Central memory CD8-positive, alpha-beta T cell (primary cell): ENCODE results near the gene SLC6A3.
"Not testable (repeated sequence)": the region's sequence is repeated elsewhere in the genome, so short reads cannot be mapped to it uniquely, and the experiment has no call there.

Source experiments
- ATAC-seq: fragments of 150-1000 bp; cut with Tn5 transposase; replicated peaks from 2 replicates; pipeline ENCODE4 v1.10.0; 2022; ENCODE audit warnings: mild to moderate bottlenecking, moderate FRiP score, moderate number of reproducible peaks; ENCODE audit not compliant: poor library complexity, severe bottlenecking; ENCODE audit errors: extremely low read depth
- DNase-seq, 2 donors: peaks; one replicate each; pipeline ENCODE4 v3.0.0; 2021; ENCODE audit warnings: low spot score in 2 of 2
- H3K27ac Mint-ChIP-seq: one replicate; pipeline ENCODE4 v1.8.0; 2022; ENCODE audit warnings: low read depth, mild to moderate bottlenecking, moderate library complexity, mixed read lengths
- H3K27me3 Mint-ChIP-seq: one replicate; pipeline ENCODE4 v1.8.0; 2022; ENCODE audit warnings: mixed read lengths
- H3K36me3 Mint-ChIP-seq: one replicate; pipeline ENCODE4 v1.8.0; 2022; ENCODE audit warnings: mild to moderate bottlenecking, moderate library complexity, mixed read lengths; ENCODE audit not compliant: insufficient read depth
- H3K4me1 Mint-ChIP-seq: one replicate; pipeline ENCODE4 v1.8.0; 2022; ENCODE audit warnings: mixed read lengths
- H3K4me3 Mint-ChIP-seq: one replicate; pipeline ENCODE4 v1.8.0; 2022; ENCODE audit warnings: mild to moderate bottlenecking, moderate library complexity, mixed read lengths
- H3K9me3 Mint-ChIP-seq: one replicate; pipeline ENCODE4 v1.8.0; 2022; ENCODE audit warnings: mixed read lengths

SLC6A3 gene

DNA sequence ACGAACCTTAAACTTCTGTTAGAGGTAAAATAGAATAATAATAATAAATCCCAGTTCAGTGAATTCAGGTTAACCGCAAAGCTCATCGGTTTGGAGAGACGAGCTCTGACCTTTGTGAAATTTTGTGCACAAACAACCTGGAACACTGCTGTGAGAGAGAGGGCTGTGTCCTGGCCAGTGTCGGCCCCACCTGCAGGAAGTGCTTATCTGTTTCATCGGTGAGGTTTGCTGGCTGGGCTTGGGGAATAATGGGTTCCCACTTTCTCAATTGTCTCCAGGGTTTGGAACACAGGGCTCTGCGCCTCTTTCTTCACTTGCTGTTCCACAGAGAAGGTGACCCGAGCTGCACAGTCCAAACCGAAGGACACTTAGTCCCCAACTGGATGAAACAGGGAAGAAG, 81.0 kb downstream of the SLC6A3 start:
- Mint-ChIP-seq H3K27ac (no peak overlapping the region), H3K36me3 (no peaks in the 10 kb centered on the region), H3K9me3 (no peaks in the 10 kb centered on the region), H3K4me1 (no peaks in the 10 kb centered on the region), H3K4me3 (no peak overlapping the region), H3K27me3 (peaks cover 48% of the 10 kb centered on the region)
- DNase-seq (no peak), ATAC-seq (no peak)

DNA sequence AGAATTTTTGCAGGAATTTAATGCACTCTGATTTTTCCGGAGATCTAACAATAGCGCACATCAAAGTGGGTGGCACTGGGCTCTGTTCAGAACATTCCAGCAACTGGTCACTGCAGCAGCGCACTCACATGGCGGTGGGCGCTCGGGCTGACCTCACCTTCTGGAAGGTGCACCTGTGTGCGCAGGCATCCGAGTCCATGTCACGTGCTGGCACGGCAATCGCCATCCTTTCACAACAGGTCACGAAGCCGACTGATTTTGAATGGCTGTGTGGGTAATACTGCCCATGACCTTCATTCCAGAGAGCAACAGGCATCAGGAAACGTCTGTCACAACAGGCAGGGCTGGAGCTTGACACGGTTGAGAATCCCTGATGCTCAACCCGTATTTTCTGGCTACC, 81.7 kb downstream of the SLC6A3 start:
- Mint-ChIP-seq H3K27me3 (peaks cover 50% of the 10 kb centered on the region), H3K36me3 (no peaks in the 10 kb centered on the region), H3K27ac (no peak overlapping the region), H3K4me3 (no peak overlapping the region), H3K4me1 (no peaks in the 10 kb centered on the region), H3K9me3 (no peaks in the 10 kb centered on the region)
- DNase-seq (no peak), ATAC-seq (no peak)

GRCh38 chr5:1363160-1363559, 82.1 kb downstream of the SLC6A3 start:
- ATAC-seq (no peak), DNase-seq (no peak)
- H3K9me3 Mint-ChIP-seq = no peaks in the 10 kb centered on the region
- H3K4me3 Mint-ChIP-seq = no peak overlapping the region
- no peaks in the 10 kb centered on the region for H3K4me1 Mint-ChIP-seq
- H3K36me3 Mint-ChIP-seq = no peaks in the 10 kb centered on the region
- H3K27me3 Mint-ChIP-seq = peaks cover 54% of the 10 kb centered on the region
- no peak overlapping the region for H3K27ac Mint-ChIP-seq

DNA sequence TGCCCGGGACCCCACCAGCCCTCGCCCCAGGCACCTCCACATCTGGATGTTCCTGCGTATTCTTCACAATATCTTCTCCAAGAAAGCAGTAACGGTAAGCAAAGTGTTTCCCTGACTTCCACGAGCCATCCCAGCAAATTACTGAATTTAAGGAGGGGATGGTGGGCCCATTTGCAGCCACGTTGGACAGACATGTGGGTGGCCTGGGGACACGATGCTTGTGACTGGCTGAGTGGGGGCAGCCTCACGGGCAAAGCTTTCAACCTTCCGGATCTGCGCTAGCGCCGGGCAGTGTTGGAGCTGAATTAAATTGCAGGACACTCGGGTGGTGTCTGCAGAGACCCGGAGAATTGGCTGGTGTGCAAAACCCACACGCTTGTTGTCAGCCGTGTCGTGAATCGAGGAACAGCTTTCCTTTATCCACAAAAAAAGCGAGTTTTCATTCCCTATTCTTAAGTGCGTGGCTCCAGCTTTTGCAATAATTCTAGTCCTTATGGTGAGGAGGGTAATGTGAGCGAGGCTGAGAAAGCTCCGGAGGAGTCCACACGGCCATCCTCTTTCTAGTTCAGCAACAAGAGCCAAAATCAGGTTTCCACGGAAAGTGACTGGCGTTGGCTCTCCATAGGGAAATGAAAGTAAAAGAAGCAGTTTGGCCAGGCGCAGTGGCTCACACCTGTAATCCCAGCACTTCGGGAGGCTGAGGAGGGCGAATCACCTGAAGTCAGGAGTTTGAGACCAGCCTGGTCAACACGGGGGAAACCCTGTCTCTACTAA, 82.8 kb downstream of the SLC6A3 start:
- no peaks in the 10 kb centered on the region for H3K36me3 Mint-ChIP-seq
- H3K27me3 Mint-ChIP-seq = peaks cover 59% of the 10 kb centered on the region
- H3K4me1 Mint-ChIP-seq = no peaks in the 10 kb centered on the region
- H3K4me3 Mint-ChIP-seq = no peak overlapping the region
- ATAC-seq = no peak
- no peak for DNase-seq
- H3K9me3 Mint-ChIP-seq = no peaks in the 10 kb centered on the region
- no peak overlapping the region for H3K27ac Mint-ChIP-seq

GRCh38 chr5:1360861-1361260, 84.4 kb downstream of the SLC6A3 start:
- Mint-ChIP-seq H3K27ac (no peak overlapping the region), H3K36me3 (no peaks in the 10 kb centered on the region), H3K27me3 (peaks cover 56% of the 10 kb centered on the region), H3K4me3 (no peak overlapping the region), H3K9me3 (no peaks in the 10 kb centered on the region), H3K4me1 (no peaks in the 10 kb centered on the region)
- no peak for ATAC-seq
- DNase-seq = no peak

DNA sequence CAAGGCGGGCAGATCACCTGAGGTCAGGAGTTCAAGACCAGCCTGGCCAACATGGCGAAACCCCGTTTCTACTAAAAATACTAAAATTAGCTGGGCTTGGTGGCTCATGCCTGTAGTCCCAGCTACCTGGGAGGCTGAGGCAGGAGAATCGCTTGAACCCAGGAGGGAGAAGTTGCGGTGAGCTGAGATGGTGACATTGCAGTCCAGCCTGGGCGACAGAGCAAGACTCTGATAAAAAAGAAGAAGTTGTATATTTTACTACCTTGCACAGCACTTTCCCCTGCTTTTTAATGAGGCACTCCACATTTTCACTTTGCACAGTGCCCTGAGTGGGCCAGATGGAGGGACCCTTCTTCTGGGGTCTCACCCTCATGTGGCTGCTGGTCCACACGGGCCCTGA, 84.9 kb downstream of the SLC6A3 start:
- not testable (repeated sequence) for DNase-seq, H3K4me3 Mint-ChIP-seq, H3K9me3 Mint-ChIP-seq, H3K36me3 Mint-ChIP-seq, H3K4me1 Mint-ChIP-seq, ATAC-seq, H3K27ac Mint-ChIP-seq
- peaks cover 53% of the 10 kb centered on the region for H3K27me3 Mint-ChIP-seq

- no peaks in the 10 kb centered on the region for H3K4me1 Mint-ChIP-seq
- H3K27me3 Mint-ChIP-seq = peaks cover 59% of the 10 kb centered on the region
- ATAC-seq = no peak
- H3K4me3 Mint-ChIP-seq = no peak overlapping the region
- no peak for DNase-seq
- no peaks in the 10 kb centered on the region for H3K36me3 Mint-ChIP-seq
- H3K9me3 Mint-ChIP-seq = no peaks in the 10 kb centered on the region
- H3K27ac Mint-ChIP-seq = no peak overlapping the region
These were observed 85.5 kb downstream of the SLC6A3 start for GRCh38 chr5:1359713-1360112.

GRCh38 chr5:1359031-1359645, 86.1 kb downstream of the SLC6A3 start:
- Mint-ChIP-seq H3K4me1 (no peaks in the 10 kb centered on the region), H3K4me3 (no peak overlapping the region), H3K27me3 (peaks cover 57% of the 10 kb centered on the region), H3K27ac (no peak overlapping the region), H3K9me3 (no peaks in the 10 kb centered on the region), H3K36me3 (no peaks in the 10 kb centered on the region)
- ATAC-seq (no peak), DNase-seq (no peak)

DNA sequence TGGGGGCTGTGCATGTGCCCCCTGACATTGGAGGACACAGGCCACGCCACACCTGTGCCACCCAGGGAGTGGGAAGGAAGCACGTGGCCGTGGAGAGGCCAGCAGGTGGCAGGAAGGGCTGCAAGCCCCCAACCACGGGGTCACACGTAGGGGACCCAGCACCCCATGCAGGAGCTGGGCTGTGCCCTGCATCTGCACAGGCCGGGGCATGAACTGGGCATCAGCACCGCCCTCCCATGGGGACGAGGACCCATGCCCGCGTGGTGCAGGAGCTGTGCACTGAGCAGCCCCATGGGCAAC, 86.6 kb downstream of the SLC6A3 start:
- Mint-ChIP-seq H3K4me1 (no peaks in the 10 kb centered on the region), H3K27me3 (peaks cover 52% of the 10 kb centered on the region), H3K27ac (no peak overlapping the region), H3K36me3 (no peaks in the 10 kb centered on the region), H3K4me3 (no peak overlapping the region), H3K9me3 (no peaks in the 10 kb centered on the region)
- DNase-seq (no peak), ATAC-seq (no peak)

- Mint-ChIP-seq H3K36me3 (no peaks in the 10 kb centered on the region), H3K27ac (no peak overlapping the region), H3K4me1 (no peaks in the 10 kb centered on the region), H3K9me3 (no peaks in the 10 kb centered on the region), H3K27me3 (peaks cover 47% of the 10 kb centered on the region), H3K4me3 (no peak overlapping the region)
- DNase-seq (no peak), ATAC-seq (no peak)
These were observed 87.1 kb downstream of the SLC6A3 start for GRCh38 chr5:1357946-1358725.

DNA sequence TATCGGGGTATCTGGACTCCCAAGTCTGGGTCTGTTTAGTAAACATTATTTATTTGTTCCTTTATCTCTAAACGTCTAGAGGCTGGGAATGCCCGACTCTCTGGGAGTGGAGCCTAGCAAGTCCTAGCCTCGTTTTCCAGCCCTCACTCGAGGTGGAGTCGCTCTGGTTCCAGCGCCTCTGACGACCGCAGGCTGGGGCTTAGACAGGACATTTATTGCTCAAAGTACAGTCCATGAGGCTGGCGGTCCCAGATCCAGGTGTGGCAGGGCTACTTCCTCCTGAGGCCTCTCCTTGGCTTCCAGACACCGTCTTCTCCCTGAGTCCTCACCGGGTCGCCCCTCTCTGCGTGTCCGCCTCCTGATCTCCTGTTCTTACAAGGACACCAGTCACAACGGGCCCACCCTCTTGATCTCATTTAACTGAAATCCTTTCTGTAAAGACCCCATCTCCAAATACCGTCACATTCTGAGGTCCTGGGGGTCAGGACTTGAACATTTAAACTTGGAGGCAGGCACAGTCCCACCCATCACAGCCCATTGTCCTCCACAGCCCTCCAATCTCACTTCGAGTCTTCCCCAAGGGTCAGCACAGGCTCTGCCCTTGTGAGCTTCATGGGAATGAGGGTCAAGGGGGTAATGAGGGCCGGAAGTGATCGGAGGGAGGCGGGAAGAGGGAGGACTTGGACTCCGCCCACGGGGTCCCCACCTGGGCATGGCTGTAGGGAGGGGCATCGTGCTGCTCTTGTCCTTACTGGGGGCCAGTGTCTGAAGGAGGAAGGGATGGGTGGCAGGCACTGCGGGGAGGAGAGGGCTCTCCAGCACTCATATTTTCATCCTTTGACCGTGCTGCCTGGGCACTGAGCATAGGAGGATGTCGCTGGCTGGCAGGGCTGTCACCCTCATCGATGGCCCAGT, 88.1 kb downstream of the SLC6A3 start:
- H3K36me3 Mint-ChIP-seq = no peaks in the 10 kb centered on the region
- no peak overlapping the region for H3K27ac Mint-ChIP-seq
- no peaks in the 10 kb centered on the region for H3K4me1 Mint-ChIP-seq
- DNase-seq (no peak), ATAC-seq (no peak)
- H3K9me3 Mint-ChIP-seq = no peaks in the 10 kb centered on the region
- peaks cover 37% of the 10 kb centered on the region for H3K27me3 Mint-ChIP-seq
- no peak overlapping the region for H3K4me3 Mint-ChIP-seq

GRCh38 chr5:1354576-1354975, 90.7 kb downstream of the SLC6A3 start:
- DNase-seq = no peak

More at GRCh38 chr5:1354576-1354975, 90.7 kb downstream of the SLC6A3 start:
- peaks cover 27% of the 10 kb centered on the region for H3K27me3 Mint-ChIP-seq
- no peaks in the 10 kb centered on the region for H3K9me3 Mint-ChIP-seq
- no peak overlapping the region for H3K4me3 Mint-ChIP-seq
- H3K4me1 Mint-ChIP-seq = no peaks in the 10 kb centered on the region
- no peak for ATAC-seq
- no peaks in the 10 kb centered on the region for H3K36me3 Mint-ChIP-seq
- no peak overlapping the region for H3K27ac Mint-ChIP-seq
